GM18858 (cell line): ENCODE results near the gene SRGAP2C.
"Not testable (repeated sequence)": the region's sequence is repeated elsewhere in the genome, so short reads cannot be mapped to it uniquely, and the experiment has no call there.

Experiments
- ATAC-seq: cut with Tn5 transposase; IDR thresholded peaks from one replicate; pipeline ENCODE4 v1.9.1; 2021; ENCODE audit not compliant: unreplicated experiment

The SRGAP2C gene

DNA sequence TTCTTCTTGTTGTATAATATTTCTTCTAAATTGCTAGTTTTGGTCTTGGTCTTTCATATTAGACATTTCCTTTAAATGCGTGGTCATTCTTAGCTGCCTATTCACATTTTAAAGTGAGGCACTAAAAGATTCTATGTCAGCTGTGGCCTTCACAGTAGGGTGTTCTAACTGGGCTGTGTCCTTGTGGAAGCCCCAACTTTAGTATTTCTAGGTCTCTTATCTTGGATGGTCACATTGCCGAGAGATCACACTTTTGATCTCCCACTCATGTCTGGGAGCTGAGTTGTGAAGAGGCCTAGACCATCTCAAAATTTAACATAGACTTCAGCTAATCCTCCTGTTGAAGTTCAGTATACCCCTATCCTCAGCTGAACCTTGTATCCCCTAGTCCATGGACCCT is 185.2 kb downstream of the SRGAP2C start:
- not testable (repeated sequence) for ATAC-seq

- ATAC-seq: not testable (repeated sequence)
Measured at GRCh38 chr1:121374851-121375367, 190.1 kb downstream of the SRGAP2C start.

- not testable (repeated sequence) for ATAC-seq
Measured at GRCh38 chr1:121376986-121377385, 192.2 kb downstream of the SRGAP2C start.

DNA sequence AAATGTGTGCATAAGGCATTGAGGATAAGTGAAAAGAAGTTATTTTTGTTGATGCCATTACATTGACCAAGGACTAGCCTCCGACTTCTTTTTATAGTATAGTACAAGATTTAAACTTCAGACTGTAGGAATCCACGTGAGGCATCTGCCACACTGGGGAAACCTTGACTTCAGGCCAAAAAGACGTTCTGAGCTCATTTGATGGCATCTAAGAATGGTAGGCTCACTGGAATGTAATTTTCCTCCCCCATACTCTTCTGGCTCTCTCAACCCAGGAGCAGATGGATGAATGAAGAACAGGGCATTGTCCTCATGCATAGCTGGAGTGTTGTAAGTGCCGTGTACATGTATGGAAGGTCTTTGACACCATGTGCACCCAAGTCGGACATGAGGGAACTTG is 194.0 kb downstream of the SRGAP2C start:
- not testable (repeated sequence) for ATAC-seq

DNA sequence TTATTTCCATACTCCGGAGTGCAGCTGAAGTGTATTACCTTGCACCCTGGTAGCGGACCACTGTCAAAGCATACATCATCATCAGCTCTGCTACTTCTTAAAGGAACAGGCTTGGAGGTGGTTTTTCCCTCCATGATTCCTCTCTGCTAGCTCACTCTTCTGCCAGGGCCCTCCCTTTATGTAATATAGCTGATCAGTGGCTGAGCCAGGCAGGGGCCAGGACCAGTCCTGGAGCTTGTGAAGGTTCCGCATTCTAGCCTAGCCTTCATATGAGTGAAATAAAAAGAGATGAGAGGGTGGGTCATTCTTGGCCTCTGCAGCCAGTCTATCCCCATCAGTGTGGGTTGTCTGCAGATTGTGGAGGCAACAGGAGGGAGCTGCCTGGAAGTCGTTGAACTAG is 200.0 kb downstream of the SRGAP2C start:
- ATAC-seq: not testable (repeated sequence)

GRCh38 chr1:121385162-121385561 is 200.4 kb downstream of the SRGAP2C start:
- ATAC-seq: not testable (repeated sequence)

DNA sequence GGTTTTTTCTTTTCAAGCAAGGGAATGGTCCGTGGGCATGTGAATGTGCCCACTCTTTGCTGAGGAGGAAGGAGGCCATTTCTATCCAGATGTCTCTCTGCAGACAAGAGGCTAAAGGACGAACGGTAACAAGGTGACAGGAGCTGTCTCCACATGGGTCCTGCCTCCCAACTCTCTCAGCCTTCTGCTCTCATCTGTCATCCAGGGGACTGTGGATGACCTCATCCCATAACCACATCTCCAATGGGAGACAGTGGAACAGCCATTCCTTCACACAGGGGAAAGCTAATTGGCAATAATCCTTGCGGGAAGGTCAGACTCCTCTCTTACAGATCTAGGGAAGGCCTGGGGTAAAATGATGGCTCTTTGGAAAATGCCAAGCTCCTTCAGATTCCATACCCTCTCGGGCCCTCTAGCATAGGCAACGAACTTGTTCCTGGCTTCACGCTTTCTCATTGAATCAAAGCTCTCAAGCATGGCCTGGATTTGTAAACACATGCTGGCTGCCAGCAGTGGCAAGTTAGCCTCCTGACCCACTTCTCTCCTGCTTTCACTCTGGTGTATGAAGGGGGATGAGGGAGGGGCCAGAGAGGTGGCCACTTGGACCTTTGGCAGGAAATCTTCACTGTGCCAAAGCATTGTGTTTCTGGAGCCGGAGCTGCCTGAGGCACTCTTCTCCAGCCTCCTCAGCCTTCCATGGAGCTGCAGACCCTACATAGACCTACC is 201.0 kb downstream of the SRGAP2C start:
- not testable (repeated sequence) for ATAC-seq

DNA sequence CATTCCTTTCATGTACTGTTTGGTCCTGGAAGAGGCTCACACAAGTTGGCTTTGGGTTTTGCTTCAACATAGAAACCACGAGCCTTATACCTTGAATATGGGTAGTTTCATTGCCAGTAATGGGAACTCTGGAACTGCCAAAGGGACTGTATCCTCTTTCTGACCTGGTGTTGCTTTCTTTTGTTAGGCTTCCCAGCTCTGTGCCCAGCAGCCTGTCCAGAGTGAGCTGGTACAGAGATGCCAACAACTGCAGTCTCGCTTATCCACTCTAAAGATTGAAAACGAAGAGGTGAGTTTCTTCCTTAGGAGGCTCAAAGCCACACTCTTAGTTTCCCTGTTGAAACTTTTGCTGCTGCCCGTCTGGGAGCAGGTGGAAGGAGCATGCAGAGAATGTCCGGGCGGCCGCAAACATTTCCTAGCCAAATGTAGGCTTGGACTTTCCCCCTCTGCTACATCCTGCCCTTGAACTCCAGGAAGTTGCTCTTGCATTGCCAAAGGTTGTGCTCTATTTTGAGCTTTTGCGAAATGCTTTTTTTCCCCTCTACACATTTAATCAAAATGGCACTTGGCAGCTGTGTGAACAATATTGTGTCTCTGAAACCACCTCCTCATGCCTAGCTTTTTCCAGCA is 201.7 kb downstream of the SRGAP2C start:
- ATAC-seq: not testable (repeated sequence)

- not testable (repeated sequence) for ATAC-seq
Measured at GRCh38 chr1:121389895-121390560, 205.3 kb downstream of the SRGAP2C start.

DNA sequence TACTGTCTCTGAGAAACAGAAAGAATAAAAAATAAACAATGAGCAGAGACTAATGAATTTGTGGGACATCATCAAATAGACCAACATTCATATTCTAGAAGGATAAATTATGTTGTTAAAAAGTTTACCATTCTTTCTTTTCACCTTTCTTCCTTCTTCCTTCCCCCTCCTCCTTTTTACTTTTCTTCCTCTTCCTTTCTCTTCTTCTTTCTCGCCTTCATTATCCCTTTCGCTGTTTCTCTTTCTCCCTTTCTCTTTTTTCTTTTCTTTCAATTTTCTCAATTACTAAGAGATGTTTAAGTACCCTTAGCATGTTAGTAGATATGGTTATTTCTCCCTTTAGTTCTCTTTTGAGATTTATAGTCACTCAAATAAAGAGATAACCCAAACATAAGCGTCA is 207.4 kb downstream of the SRGAP2C start:
- not testable (repeated sequence) for ATAC-seq

DNA sequence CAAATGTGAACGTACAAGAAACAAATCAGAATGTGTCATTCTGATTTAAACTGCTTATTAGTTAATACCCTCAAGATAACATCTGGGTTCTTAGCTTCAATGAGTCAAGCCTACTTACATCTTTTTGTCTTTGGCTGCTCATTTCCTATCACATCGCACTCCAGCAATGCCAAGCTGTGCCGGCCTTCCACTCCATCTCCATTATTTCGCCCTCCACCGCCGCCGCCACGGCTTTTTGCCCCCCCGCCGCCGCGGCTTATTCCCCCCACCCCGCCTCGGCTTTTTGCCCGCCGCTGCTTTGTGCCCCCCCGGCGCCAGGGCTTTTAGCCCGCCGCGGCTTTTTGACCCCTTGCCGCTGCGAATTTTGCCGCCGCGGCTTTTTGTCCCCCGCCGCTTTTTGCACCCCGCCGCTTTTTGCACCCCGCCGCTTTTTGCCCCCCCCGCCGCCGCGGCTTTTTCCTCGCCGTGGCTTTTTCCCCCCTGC is 211.0 kb downstream of the SRGAP2C start:
- not testable (repeated sequence) for ATAC-seq

DNA sequence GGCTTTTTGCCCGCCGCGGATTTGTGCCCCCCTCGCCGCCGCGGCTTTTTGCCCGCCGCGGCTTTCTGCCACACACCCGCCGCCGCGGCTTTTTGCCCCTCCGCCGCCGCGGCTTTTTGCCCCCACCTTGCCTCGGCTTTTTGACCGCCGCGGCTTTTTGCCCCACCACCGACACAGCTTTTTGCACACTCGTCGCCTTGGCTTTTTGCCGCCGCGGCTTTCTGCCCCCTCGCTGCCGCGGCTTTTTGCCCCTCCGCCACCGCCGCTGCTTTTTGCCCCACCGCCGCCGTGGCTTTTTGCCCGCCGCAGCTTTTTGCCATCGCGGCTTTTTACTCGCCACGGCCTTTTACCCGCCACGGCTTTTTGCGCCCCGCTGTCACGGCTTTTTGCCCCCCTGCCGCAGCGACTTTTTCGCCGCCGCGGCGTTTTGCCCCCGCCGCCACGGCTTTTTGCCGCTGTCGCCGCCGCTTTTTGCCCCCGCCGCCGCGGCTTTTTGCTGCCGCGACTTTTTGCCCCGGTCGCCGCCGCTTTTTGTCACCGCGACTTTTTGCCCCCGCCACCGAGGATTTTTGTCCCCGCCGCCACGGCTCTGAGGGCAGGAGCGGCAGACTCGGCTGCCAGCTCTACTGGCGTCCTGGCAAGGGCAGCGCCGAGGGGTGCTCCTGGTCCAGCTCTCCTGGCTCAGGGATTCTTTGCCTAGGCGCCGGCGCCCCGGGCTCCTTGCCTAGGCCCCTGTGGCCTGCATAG is 211.7 kb downstream of the SRGAP2C start:
- ATAC-seq: not testable (repeated sequence)

GRCh38 chr1:121397101-121397500 is 212.3 kb downstream of the SRGAP2C start:
- not testable (repeated sequence) for ATAC-seq

GRCh38 chr1:121399193-121399592 is 214.4 kb downstream of the SRGAP2C start:
- ATAC-seq: not testable (repeated sequence)

- not testable (repeated sequence) for ATAC-seq
Measured at GRCh38 chr1:121400108-121400507, 215.3 kb downstream of the SRGAP2C start.

GRCh38 chr1:121400541-121401310 is 216.0 kb downstream of the SRGAP2C start:
- not testable (repeated sequence) for ATAC-seq

DNA sequence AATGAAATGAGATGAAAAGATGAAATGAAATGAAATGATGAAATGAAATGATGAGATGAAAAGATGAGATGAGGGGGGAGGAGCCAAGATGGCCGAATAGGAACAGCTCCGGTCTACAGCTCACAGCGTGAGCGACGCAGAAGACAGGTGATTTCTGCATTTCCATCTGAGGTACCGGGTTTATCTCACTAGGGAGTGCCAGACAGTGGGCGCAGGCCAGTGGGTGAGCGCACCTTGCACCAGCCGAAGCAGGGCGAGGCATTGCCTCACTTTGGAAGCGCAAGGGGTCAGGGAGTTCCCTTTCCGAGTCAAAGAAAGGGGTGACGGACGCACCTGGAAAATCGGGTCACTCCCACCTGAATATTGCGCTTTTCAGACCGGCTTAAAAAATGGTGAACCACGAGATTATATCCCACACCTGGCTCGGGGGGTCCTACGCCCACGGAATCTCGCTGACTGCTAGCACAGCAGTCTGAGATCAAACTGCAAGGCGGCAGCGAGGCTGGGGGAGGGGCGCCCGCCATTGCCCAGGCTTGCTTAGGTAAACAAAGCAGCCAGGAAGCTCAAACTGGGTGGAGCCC is 216.7 kb downstream of the SRGAP2C start:
- ATAC-seq: not testable (repeated sequence)

GRCh38 chr1:121403254-121403653 is 218.5 kb downstream of the SRGAP2C start:
- not testable (repeated sequence) for ATAC-seq

DNA sequence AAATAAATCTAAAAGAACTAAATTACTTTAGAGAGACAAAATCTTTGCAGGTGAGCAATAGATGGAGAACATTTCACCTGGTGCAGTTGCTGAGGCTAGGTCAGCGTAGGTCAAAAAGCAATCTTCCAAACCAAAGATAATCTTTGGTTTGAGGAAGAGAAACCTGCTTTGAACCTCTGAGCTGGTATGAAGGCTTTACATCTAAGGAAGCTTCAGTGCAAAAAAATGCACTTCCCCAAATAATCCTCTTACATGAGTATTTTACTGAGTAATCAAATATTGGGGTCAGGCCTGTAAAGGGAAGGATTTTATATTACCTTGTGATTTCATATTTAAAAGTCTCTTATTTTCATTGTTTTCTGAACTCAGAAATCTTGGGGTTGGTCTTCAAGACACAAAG is 223.6 kb downstream of the SRGAP2C start:
- no peak for ATAC-seq

- no peak for ATAC-seq
Measured at GRCh38 chr1:121413821-121414220, 229.0 kb downstream of the SRGAP2C start.
